ENCODE results near the gene RBBP4.
A peak's percentile ranks its signal among the peaks of the same experiment; 100 is the strongest.

The RBBP4 gene

DNA sequence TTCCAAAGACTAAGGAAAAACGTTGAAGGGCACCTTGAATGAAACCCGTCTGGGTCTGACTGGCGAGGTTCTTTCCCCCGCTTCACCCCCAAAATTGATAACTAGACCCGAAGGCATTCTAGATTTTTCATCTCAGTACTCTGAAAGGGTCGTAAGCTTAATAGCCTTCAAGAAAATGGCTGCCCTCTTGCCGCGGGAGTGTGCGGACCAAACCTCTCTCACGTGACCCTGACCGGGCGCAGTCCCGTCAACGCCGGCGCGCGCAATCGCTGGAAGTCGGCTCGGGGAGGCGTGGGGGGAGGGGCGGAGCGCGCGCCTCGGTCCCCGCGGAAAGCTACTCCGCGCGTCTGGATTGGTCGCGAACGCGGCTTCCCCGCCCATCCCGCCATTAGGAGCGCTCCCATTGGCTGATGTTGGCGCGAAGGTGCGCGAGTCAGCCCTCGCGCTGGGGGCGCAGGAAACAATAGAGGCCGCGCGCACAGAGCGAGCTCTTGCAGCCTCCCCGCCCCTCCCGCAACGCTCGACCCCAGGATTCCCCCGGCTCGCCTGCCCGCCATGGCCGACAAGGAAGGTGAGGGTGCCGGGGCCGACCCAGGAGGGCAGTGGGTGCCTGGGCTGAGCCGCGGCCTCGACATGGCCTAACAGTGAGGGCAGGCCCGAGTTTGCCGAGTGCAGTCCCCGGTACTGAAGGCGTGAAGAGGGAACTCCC lies at the start of gene RBBP4:
Gene RBBP4 (plus strand): TSS at position 457 of the 709 bp plus-strand sequence. CDS start 99 bp downstream, at position 556.
- TF ChIP-seq, protein P1, sequence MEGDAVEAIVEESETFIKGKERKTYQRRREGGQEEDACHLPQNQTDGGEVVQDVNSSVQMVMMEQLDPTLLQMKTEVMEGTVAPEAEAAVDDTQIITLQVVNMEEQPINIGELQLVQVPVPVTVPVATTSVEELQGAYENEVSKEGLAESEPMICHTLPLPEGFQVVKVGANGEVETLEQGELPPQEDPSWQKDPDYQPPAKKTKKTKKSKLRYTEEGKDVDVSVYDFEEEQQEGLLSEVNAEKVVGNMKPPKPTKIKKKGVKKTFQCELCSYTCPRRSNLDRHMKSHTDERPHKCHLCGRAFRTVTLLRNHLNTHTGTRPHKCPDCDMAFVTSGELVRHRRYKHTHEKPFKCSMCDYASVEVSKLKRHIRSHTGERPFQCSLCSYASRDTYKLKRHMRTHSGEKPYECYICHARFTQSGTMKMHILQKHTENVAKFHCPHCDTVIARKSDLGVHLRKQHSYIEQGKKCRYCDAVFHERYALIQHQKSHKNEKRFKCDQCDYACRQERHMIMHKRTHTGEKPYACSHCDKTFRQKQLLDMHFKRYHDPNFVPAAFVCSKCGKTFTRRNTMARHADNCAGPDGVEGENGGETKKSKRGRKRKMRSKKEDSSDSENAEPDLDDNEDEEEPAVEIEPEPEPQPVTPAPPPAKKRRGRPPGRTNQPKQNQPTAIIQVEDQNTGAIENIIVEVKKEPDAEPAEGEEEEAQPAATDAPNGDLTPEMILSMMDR (IDR thresholded peaks at IDR 0.05; ENCODE audit: insufficient read depth, missing control alignments) = no peak
- no peak for FAIRE-seq
- DNase-seq (ENCODE audit: insufficient read length, low spot score) = peak; percentile 87

DNA sequence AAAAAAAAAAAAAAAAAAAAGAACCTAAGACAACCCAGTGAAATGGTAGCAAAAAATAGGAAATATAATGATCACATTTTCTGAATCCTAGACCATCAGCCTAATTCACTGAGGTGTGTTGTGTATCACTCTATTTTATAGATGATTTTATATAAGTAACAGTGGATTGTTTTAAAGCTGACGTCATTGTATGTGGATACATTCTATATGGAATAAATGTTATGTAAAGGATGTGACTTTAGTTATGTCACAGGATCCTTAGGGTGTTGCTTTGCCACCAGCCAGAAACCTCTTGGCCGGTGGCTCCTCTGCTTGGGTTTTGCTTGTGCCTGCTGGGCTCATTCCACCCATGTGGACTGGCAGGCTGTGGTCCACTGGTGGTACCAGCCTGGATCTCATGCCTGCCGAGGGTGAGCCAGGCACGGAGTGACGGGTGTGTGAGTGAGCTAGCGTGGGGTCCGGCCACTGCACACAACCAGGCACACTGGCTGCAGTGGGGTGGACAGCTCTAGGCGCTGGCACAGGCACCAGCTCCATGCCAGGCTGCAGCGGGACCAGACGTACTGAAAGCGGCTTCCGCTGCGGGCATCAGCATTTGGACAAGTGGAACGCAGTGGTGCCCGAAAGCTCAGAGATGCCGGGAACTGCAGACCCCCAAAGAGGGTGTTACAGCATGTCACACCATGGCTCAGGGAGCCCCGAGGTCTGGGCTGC lies 45.1 kb upstream of the RBBP4 start:
- no peak for DNase-seq (ENCODE audit: insufficient read length, low spot score)
- TF ChIP-seq, protein P1 (IDR thresholded peaks at IDR 0.05; ENCODE audit: insufficient read depth, missing control alignments) = no peak
- no peak for FAIRE-seq

DNA sequence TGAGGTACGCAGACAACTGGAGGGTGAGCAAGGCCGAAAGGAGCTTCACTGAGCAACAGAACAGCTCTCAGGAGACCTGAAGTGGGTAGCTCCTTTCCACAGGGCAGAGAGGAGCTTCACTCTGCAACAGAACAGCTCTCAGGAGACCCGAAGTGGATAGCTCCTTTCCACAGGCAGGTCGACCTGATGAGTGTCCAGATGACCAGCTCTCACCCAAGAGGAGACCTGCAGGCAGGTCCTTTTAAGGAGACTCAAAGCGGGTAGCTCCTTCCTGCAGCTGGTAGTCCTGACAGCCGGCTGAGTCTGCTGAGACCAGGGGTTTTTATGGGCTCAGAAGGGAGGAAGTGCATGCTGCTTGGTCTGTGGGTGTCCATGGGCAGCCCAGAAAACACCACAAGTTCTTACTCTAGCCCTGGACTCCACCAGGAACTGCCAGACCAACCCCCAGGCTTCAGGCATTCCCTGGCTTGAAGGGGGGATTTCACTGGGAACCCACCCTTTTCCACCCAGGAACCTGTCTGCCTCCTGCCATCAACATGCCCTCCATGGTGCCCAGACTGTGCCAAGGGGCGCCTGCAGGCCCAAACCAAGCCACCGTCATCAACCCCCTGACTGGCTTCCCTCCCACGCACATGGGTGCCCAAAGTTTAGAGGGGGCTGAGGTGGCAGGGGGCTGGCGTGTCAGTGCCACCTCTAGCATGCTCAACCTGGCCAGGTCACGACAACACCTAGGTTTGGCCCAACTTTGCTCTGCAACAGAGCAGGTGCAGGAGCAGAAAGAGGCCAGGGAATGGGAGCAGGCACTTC lies 44.2 kb upstream of the RBBP4 start:
- FAIRE-seq = no peak
- TF ChIP-seq, protein P1 (IDR thresholded peaks at IDR 0.05; ENCODE audit: insufficient read depth, missing control alignments) = no peak
- no peak for DNase-seq (ENCODE audit: insufficient read length, low spot score)

DNA sequence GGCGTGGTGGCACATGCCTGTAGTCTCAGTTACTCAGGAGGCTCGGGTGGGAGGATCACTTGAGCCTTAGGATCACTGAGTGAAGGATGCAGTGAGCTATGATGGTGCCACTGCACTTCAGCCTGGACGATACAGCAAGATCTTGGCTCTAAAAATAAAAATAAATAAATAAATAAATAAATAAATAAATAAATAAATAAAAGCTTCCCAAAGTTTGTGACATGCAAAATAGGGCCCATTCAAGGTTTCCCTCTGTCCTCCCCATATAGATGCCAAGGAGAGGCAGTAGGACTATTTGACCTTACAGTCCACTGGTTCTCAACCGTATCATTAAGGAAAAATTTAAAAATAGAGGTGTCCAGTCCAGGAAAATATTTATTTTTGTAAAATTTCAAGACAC lies 41.8 kb upstream of the RBBP4 start:
- no peak for FAIRE-seq
- DNase-seq (ENCODE audit: insufficient read length, low spot score) = no peak
- TF ChIP-seq, protein P1 (IDR thresholded peaks at IDR 0.05; ENCODE audit: insufficient read depth, missing control alignments) = no peak

DNA sequence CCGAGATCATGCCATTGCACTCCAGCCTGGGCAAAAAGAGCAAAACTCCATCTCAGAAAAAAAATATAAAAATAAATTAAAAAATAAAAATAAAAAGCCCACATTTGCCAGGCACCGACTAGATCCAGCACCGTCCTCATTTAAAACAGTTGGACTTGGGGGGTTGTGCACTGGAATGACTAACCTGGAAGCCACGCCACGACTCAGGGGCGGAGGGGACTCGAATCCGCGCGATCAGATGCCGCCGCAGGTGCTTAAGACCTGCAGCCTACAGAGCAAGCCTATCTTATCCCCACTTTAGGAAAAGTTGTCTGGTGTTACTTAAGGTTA lies 39.2 kb upstream of the RBBP4 start:
- TF ChIP-seq, protein P1 (IDR thresholded peaks at IDR 0.05; ENCODE audit: insufficient read depth, missing control alignments) = no peak
- no peak for DNase-seq (ENCODE audit: insufficient read length, low spot score)
- FAIRE-seq = no peak

DNA sequence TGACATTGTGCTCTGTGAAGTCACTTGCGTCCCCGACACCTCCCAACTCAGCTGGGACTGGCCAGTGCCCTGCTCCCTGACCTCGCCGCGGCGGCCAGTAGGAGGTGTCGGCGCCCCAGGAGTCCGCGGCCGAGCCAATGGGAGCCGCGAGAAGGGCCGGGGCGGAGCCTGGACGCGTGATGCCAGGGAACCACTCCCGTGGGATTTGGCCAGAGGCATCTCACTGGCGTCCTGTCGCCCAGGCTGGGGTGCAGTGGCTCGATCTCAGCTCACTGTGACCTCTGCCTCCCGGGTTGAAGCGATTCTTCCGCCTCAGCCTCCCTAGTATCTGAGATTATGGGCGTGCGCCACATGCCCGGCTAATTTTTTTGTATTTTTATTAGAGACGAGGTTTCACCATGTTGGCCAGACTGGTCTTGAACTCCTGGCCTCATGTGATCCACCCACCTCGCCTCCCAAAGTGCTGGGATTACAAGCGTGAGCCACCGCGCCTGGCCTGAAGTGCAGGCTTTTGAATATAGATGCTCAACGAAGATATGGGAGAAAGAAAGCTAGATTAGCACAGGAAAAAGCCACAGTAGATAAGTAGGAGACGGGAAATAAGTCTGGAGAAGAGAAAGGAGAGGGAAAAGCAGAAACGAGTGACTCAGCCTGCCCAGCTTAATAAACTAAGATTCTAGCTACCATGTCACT lies 38.7 kb upstream of the RBBP4 start:
- FAIRE-seq (no peak), DNase-seq (ENCODE audit: insufficient read length, low spot score) (peak; percentile 79)
- TF ChIP-seq, protein P1 (IDR thresholded peaks at IDR 0.05; ENCODE audit: insufficient read depth, missing control alignments) = no peak
